GM18861 (cell line): ENCODE measurements around the gene ADCY1.

ENCODE experiments used
- ATAC-seq: cut with Tn5 transposase; IDR thresholded peaks from one replicate; pipeline ENCODE4 v1.9.1; 2021; ENCODE audit not compliant: unreplicated experiment

The ADCY1 gene

DNA sequence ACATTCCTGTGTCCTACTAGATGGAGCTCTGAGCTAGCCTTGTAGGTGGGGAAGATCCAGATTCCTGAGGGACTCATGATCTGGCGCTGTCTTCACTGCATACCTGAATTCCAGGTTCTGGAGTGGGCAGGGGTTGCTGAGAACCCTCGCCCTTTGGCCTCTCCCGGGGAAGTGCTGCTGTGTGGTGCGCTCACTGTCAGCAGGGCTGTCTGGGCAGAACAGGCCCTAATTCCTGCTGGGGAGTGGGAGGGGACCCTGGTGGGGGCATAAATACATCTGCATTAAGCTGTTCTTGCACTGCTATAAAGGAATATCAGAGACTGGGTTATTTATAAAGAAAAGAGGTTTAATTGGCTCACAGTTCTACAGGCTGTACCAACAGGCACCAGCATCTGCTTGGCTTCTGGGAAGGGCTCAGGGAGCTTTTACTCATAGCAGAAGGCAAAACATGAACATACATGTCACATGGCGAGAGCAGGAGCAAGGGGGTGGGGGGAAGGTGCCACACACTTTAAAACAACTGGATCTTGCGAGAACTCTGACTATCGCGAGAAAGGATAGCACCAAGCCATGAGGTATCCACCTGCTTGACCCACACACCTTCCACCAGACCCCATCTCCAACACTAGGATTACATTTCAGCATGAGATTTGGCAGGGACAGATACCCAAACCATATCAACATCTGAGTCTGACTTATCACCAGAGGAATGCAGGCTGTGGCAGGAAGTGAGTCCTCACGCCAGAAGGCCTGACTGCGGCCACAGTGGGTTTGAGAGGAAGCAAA is 115.0 kb downstream of the ADCY1 start:
- ATAC-seq, result no peak

DNA sequence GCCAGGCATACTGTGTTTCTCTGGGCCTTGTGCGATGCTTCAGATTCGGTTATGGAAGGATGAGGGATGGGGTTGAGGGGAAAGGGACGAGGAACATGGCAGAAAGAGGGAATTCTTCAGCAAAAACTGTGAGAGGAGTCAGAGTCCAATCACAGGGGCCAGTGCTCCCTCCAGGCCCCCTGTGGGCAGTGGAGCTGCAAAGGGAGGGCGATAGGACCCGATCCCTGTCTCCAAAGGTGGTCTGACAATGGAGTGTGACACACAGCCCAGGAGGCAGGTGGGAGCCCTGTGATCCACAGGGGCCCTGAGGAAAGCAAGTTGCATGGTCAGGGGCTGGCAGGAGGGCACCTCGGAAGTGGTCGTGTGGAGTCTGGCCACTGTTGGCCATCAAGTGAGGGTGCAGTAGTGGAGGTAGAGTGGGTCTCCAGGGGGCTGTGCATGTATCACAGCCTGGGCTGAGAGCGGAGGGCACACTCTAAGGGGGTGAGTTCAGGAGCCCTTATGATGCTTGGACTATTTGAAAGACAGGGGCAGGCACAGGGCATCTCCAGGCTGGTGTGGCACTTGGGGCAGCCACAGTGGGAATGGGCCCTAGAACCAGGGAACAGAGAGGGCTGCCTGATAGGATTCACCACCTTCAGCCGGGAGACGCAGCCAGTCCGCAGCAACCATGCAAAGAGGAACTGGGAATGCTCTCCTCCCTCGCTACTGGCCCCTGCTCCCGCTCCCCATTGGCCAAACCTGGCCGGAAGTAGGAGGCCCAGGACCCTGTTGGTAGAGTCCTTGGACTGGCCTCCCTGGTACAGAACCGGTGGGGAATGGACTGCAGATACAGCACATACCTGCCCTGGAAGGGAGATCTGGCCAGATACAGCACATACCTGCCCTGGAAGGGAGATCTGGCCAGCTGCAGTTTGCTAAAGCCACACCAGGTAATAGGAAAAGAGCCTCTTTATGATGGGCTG is 115.9 kb downstream of the ADCY1 start:
- no peak for ATAC-seq

DNA sequence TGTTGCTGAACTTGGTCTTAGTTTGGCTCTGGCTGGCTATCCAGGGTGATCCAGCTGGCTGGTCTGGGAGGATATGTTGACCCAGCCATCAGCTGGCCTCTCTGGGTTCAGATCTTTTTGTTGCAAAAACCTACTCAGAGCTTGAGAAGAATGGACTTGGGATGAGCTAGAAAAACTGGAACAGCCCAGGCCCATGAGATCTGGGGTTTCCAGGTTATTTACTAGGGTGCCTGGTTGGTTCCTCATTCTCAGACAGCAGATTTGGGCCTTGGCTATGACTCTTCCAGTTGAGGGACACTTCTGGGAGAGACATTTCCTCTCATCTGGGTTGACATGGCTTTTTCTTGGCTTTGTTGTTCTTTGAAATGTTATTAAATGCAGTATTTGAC is 116.6 kb downstream of the ADCY1 start:
- ATAC-seq, result no peak

DNA sequence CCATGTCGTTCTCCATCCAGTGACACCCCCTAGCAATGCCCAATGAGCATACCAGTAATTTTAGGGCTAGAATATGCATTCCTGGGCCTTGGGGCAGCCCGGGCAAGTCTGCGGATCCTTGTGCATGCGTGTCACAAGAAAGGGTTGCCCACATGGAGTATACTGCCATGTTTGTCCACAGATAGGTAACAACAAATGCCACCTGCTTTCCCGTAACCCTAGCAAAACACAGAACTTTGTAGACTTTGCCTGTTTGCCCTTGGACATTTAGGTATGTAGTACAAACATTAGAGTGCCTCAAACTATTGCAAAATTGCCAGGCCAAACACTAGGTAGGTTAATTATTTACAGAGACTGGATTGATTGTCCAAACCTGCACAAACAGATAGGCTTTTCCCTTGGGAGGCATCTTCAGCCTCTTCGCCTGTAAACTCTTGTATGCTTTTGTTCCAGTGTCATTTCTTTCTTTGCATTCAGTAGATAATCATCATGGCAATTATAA is 117.0 kb downstream of the ADCY1 start:
- no peak for ATAC-seq

DNA sequence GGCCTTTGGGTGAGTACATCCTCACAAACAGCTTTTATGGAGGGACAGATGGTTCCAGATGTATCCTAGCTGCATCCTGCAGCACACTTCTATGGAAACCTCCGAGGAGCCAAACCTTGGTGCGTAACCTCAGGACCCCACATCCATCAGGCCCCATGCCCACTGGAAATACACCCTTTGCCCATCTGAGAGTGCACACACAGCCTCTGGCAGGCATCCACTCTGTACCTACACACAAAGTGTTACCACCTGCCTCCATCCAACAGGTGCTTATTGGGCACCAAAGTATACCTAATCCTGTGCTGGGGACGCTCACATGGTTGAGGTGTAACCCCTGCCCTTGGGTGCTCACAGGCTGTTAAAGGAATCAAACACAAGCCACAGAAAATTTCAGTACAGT is 117.9 kb downstream of the ADCY1 start:
- ATAC-seq, result no peak

DNA sequence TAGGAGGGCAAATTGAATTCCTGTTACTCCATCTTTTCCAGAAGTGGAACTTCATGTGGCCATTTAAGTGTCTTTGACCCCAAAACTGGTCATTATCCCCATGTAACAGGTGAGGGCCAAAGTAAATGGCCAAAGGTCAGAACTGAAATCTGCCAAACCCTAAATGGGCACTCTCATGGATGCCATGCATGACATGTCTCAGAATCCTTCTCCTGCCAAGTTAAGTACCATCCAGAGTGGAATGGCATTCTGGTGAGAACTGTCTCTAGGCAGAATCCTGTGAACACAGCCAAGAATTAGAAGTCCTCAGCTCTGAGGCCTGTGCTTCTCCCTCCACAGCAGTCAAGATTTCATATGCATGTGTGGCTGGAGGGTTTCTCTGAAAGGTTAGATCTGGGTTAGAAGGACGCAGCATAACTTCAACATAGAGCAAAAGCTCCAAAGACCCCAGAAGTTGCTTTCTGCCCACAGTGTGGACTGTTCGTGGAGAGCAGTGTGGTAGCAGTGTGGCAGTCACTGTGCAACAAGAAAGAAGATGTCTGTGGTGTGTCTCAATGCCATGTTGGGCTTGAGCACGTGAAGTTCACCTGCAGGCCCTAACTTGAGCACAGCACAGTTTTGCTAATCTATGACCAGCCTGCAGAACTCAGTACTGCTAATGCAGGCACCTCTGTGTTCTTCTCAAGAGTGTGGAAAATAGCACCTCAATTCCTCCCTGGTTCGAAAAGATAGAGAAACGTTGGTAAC is 121.3 kb downstream of the ADCY1 start:
- no peak for ATAC-seq

DNA sequence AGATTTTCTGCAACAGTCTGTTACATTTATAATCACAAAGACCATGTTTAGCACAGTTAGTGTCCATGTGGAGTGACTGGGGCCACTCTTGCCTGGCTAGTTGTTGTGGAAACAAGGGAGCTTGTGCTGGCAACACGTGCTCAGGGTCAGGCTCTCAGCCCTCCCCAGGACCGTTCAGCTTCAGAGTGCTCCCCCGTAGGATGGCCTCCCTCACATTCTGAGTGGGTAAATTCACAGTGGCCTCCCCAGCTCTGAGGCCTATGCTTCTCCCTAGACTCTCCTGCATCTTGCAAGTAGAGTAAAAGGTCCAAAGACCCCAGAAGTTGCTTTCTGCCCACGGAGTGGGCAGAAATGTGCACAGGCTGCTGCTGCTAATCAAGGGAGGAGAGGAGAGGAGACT is 122.3 kb downstream of the ADCY1 start:
- ATAC-seq, result no peak

DNA sequence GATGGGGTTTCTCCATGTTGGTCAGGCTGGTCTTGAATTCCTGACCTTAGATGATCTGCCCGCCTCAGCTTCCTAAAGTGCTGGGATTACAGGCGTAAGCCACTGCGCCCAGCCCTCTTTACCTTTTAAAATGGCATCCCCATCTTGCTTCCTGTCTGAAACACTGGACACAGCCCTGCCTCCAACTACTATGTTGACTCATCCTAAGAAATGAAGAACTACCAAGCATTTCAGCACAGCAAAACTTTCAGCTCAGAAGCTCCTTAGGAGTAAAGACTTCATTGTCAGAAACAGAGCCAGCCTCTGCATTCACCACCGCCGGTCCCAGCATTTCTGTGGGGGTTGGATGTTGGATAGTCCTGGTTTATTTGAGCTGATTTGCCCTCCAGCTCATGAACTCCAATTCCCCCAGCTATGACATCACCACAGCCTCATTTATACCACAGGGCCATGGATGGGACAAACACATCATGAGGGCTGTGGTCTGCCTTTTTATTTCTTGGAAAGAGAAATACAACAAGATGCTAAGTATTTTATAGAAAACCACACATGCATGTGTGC is 123.5 kb downstream of the ADCY1 start:
- no peak for ATAC-seq

DNA sequence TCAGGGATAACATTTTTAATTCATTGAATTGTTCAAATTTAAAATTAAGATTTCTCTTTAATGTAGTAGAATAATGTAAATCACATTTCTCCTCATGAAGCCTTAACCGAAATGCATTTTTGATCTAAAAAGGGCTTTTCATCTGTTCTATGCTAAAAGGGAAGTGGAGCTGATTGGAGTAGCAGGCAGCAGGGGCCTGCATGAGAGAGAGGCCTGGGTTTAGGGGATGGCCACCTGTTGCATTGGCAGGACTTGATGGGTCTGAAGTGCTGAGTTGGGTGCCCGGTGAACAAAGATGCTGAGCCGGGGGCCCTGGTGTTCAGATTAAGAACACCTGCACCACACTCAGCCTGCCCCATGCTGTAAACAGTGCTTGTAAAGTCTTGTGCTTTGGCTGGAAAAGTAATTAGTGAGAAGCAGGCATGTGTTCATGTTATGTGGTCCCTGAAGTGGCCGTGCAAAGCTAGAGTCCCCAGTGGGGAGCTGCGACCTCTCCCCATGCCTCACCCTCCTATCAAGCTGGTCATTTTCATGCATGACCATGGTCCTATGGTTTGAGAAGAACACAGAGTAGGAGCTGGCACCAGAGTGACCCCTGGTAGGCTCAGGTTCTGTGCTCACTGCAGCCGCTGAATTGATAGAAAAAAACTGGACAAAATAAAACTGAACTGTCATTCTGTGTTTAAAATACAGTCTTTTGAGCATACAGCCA is 124.3 kb downstream of the ADCY1 start:
- ATAC-seq, result no peak

DNA sequence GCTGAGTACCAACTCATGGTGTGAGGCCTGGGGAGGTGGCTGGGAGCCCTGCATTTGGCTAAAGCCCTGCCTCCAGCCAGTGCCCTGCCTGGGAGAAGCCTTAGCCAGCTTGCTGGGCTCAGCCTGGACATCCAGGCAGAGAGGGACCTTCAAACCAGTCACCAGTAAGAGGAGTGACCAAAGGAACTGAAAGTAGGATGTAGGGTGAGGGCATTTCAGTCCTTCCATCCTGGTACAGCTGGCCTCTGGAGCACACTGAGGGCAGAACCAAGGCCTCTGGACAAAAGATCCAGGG is 124.8 kb downstream of the ADCY1 start:
- no peak for ATAC-seq

DNA sequence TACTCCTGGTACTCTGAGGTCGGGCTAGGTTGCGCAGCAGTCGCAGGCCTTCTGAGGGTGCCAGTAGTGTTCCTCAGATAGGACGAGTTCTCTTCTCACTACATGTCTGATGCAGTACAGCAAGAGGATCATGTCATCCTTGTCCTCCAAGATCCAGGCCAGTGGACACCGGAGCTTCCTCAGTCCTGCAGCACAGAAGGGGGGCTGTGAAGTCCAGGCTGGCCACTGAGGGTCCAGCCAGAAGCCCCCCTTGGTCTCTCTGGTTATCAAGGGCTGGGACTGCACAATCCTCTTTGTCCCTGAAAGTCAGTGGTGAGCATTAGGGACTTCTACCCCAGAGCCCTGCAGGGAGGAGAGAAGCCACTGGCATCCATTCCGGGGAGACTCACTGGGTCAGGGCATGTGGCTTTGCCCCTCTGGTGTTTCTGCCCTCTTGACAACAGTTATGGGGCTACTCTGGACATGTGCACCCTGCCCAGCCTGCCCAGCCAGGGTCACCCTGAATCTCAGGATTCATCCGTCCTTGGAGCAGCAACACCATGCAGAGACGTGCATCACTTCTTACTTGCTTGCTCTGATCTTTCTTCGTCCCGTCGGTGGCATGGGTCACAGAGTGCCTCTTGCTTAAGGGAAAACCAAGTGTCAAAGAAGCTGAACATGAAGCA is 125.7 kb downstream of the ADCY1 start:
- ATAC-seq, result no peak

DNA sequence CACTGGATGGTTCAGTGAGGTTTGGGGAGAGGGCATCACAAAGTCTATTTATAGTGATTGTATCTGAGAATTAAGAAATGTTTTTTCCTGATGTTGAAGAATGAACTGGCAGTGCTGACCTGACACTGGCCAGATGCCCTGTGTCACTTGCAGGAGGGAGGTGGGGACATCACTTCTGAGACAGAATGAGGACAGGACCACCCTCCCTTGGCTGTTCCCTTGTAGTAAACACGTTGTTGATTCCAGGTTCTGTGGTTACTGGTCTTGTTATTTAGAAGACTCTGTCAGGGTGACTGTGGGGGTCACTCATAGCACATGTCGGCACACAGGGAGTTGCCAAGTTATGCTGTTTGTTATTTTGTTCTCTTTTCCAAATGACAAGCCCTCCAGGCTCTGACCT is 126.4 kb downstream of the ADCY1 start:
- no peak for ATAC-seq

DNA sequence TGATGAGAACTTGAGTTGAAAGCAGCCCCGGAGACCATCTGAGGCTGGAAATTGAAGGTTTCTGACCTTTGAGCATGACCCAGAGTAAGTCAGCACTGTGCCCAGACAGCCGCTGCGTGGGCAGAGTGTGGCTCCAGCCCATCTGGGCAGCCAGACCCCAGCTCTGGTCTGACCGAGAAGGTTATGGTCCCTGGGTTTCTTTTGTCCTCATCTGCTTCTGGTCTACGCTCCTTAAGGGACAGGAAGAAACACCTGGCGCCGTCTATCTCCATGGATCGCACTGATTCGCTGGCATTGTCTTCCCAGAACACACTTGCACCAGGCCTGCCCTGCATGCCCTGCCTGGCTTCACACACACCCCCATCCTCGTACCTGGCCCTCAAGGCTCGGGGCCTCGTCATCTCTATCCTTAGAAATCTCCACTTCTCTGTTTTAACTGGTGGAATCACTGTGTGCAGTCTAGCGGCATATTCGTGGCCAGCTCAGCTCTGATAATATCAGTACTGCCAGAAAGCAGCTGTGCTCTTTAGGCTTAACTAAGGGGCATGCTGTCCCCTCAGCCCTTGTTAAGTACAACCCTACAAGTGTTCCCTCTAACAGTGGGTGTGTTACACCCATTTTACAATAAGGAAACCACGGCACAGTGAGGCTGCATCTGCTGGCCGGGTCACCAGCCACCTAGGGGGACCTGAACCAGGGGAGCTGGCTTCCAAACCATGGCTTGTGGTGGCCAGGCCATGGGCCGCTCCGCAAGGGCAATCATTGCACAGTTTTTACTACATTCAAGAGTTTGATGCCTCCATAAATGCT is 127.7 kb downstream of the ADCY1 start:
- ATAC-seq, result no peak

DNA sequence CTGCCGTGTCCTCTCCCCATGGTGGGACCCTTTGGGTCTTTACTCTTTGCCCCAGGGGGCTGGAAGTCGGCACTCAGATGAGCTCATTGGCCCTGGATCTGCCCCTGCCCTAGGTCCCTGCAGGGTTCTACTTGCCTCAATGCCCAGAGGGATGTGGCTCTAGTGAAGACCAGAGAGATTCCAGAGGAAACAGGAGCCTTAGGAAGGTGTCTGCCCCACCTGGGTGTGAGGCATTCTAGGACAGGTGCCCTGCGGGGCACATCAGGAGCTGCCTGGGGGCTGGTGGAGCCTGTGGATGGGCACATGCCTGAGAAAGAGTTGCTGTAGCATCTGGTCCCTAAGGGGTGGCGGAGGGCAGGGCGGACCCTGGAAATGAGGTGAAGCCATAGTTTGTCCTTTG is 128.6 kb downstream of the ADCY1 start:
- no peak for ATAC-seq

DNA sequence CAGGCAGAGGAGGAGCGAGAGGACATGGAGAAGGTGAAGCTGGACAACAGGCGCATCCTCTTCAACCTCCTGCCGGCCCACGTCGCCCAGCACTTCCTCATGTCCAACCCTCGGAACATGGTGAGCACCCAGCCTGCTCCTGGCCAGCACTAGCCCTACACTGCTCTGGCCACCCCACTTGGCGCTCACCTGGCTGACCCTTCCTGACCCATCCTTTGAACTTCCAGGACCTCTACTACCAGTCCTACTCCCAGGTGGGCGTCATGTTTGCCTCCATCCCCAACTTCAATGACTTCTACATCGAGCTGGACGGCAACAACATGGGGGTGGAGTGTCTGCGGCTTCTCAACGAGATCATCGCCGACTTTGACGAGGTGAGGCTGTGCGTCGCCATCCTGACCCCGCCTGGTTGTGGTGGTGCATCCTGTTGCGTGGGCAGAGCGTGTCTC is 129.2 kb downstream of the ADCY1 start:
- ATAC-seq, result no peak

DNA sequence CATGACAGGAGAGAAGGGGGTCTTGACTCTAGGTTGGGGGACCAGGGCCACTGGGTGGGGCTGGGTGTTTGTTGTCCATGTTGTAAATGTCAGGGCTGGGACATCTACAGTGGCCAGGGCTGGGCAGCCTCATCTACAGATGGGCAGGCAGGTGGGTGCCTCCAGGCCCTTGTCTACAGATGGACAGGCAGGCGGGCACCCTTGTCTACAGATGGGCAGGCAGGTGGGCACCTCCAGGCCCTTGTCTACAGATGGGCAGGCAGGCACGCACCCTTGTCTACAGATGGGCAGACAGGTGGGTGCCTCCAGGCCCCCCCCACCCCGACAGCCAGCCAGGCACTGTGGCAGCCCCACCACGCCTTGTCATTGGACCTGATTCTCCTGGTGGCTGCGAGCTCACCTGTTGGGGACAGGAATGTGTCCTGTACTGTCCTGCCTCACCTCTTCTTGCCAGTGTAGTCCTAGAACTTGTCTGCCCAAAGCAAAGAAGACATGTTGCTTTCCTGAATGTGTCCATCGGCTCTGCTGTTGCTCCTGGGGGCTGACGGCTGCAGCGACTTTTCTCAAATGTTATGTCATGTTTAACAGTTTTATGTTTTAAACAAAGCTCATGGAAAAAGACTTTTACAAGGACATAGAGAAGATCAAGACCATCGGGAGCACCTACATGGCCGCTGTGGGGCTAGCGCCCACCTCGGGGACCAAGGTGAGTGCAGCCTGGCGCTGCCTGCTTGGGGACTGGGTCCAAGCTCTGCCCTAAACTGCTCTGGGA is 129.9 kb downstream of the ADCY1 start:
- ATAC-seq, result no peak

DNA sequence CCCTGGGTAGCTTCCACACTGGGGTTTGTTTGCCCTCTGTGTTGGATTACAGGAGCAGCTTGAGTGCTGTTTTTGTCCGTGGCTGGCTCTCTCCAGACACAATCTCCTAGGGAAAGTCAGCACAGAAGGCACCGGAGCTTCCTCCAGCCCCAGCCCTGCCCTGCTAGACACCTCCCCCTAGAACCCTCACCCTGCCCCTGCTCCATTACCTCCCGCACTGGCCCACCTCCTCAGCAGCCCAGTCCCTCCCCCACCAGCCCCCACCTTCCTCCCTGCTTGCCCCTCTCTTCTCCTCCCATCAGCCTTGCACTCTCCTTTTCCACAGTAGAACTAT is 130.5 kb downstream of the ADCY1 start:
- ATAC-seq, result no peak
